Spleen (tissue), 7 donors: ENCODE measurements around the gene CACNA2D2.

Experiments used
- CTCF ChIP-seq, 11 experiments: fragments of 200-600 bp in 7 of 11; fragments of 450-650 bp in 4 of 11; sonication (generic) in 4 of 11; IDR thresholded peaks in 8 of 11; conservative IDR thresholded peaks in 3 of 11; 1 replicate in 7 of 11; 2 replicates in 4 of 11; pipeline versions ENCODE4 v1.4.0 to v1.8.0; 2016 to 2021; ENCODE audit warnings: antibody characterized with exemption in 11 of 11, inconsistent platforms in 4 of 11, mild to moderate bottlenecking in 1 of 11
- POLR2A ChIP-seq, 3 donors: fragments of 450-650 bp; IDR thresholded peaks; one replicate each; pipeline ENCODE4 v1.5.1; 2017; ENCODE audit warnings: antibody characterized with exemption in 3 of 3, mild to moderate bottlenecking in 1 of 3
- donor health status: DM: no; HTN: no; CAD: no; lungs with moderate emphysema.
- donor health status: DM: no; HTN: no; CAD: no.
- donor health status: DM: no; HTN: no; CAD: no.

DNA sequence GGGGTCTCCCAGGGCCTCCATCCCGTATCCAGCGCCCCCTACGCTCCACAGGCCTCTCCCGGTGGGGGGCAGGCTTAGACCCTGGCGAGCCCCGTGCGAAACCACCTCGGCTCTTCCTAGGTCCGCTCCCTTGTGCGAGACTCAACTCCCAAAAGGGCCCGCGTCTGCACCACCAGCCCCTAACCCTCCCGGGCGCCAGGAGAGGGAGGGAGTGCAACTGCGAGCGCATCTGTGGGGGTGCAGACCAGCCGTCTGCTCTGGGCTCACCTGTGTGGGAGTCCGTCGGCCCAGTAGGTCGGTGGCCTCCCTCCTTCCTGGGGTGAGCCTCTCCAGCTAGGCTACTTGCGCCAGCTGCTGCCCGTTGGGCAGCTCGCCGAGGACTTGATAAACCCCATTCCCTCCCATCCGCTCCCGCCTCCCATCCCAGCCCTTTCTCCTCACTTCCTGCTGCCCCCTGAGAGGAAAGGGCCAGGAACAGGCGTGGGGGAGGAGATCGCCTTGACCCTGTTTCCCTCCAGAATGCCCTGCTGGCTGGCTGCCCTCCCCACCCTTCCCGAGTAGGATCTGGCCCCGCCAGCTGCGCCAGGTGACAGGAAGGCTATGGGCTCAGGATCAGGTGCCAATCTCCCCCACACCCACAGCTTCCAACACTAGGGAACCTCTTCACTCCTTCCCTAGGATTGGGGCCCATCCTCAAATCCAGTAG lies 180.9 kb downstream of the CACNA2D2 start, which contains the start of gene HYAL2:
- peak in 1 of 3 donors; percentile 66 for TF ChIP-seq POLR2A (IDR thresholded peaks at IDR 0.05)
- no peak for TF ChIP-seq CTCF (IDR thresholded peaks at IDR 0.05 in 8 of 11, conservative IDR thresholded peaks at IDR 0.05 in 3 of 11)
